ENCODE results near the gene KCND2.

KCND2 gene

GRCh38 chr7:120760851-120761250 lies 487.9 kb downstream of the KCND2 start:
- no peak overlapping the region for H3K4me2 ChIP-seq (ENCODE audit: low read length)
- no peaks in the 10 kb centered on the region for H3K36me3 ChIP-seq (ENCODE audit: control insufficient read depth, low read length)
- no peaks in the 10 kb centered on the region for H3K79me2 ChIP-seq (ENCODE audit: control insufficient read depth, low read length)
- H4K20me1 ChIP-seq (ENCODE audit: control insufficient read depth, insufficient read depth, low read depth, low read length) = no peaks in the 10 kb centered on the region
- no peak overlapping the region for H3K4me3 ChIP-seq (ENCODE audit: low read length)
- H3K27ac ChIP-seq (ENCODE audit: low read depth, low read length) = no peak overlapping the region
- no peaks in the 10 kb centered on the region for H3K9me2 ChIP-seq (replicated peaks; ENCODE audit: control insufficient read depth, low read length)
- TF ChIP-seq EZH2phosphoT487 (IDR thresholded peaks at IDR 0.05; ENCODE audit: borderline replicate concordance, low read length) (no peak), CTCF (IDR thresholded peaks at IDR 0.05; ENCODE audit: low read depth, low read length, poor library complexity, severe bottlenecking) (no peak)
- H3K4me1 ChIP-seq (ENCODE audit: control insufficient read depth, low read length) = no peaks in the 10 kb centered on the region
- H3F3A ChIP-seq (ENCODE audit: control insufficient read depth, insufficient read depth) = no peaks in the 10 kb centered on the region
- 0 out of 2 replicates have a peak, but pooled peaks cover 4% of the 10 kb centered on the region for H3K27me3 ChIP-seq (ENCODE audit: control insufficient read depth, low read length)
- H3K9me3 ChIP-seq (ENCODE audit: control insufficient read depth, insufficient read depth, low read length) = no peaks in the 10 kb centered on the region

GRCh38 chr7:120770206-120770605 lies 497.2 kb downstream of the KCND2 start:
- Histone ChIP-seq H3K9me2 (replicated peaks; ENCODE audit: control insufficient read depth, low read length) (no peaks in the 10 kb centered on the region), H3K36me3 (ENCODE audit: control insufficient read depth, low read length) (no peaks in the 10 kb centered on the region), H4K20me1 (ENCODE audit: control insufficient read depth, insufficient read depth, low read depth, low read length) (no peaks in the 10 kb centered on the region), H3F3A (ENCODE audit: control insufficient read depth, insufficient read depth) (no peaks in the 10 kb centered on the region), H3K4me2 (ENCODE audit: low read length) (no peak overlapping the region), H3K9me3 (ENCODE audit: control insufficient read depth, insufficient read depth, low read length) (no peaks in the 10 kb centered on the region), H3K4me1 (ENCODE audit: control insufficient read depth, low read length) (no peaks in the 10 kb centered on the region), H3K79me2 (ENCODE audit: control insufficient read depth, low read length) (no peaks in the 10 kb centered on the region), H3K4me3 (ENCODE audit: low read length) (no peak overlapping the region), H3K27ac (ENCODE audit: low read depth, low read length) (no peak overlapping the region), H3K27me3 (ENCODE audit: control insufficient read depth, low read length) (0 out of 2 replicates have a peak, but pooled peaks cover 3% of the 10 kb centered on the region)
- TF ChIP-seq CTCF (IDR thresholded peaks at IDR 0.05; ENCODE audit: low read depth, low read length, poor library complexity, severe bottlenecking) (no peak), EZH2phosphoT487 (IDR thresholded peaks at IDR 0.05; ENCODE audit: borderline replicate concordance, low read length) (no peak)

GRCh38 chr7:120774481-120774880 lies 501.5 kb downstream of the KCND2 start:
- no peaks in the 10 kb centered on the region for H3K9me3 ChIP-seq (ENCODE audit: control insufficient read depth, insufficient read depth, low read length)
- TF ChIP-seq CTCF (IDR thresholded peaks at IDR 0.05; ENCODE audit: low read depth, low read length, poor library complexity, severe bottlenecking) (no peak), EZH2phosphoT487 (IDR thresholded peaks at IDR 0.05; ENCODE audit: borderline replicate concordance, low read length) (no peak)

More at GRCh38 chr7:120774481-120774880, 501.5 kb downstream of the KCND2 start:
- Histone ChIP-seq H3K27me3 (ENCODE audit: control insufficient read depth, low read length) (0 out of 2 replicates have a peak, but pooled peaks cover 3% of the 10 kb centered on the region), H3K27ac (ENCODE audit: low read depth, low read length) (no peak overlapping the region), H3K4me3 (ENCODE audit: low read length) (no peak overlapping the region), H4K20me1 (ENCODE audit: control insufficient read depth, insufficient read depth, low read depth, low read length) (no peaks in the 10 kb centered on the region), H3K4me2 (ENCODE audit: low read length) (no peak overlapping the region), H3K79me2 (ENCODE audit: control insufficient read depth, low read length) (no peaks in the 10 kb centered on the region), H3K9me2 (replicated peaks; ENCODE audit: control insufficient read depth, low read length) (no peaks in the 10 kb centered on the region), H3K36me3 (ENCODE audit: control insufficient read depth, low read length) (no peaks in the 10 kb centered on the region), H3F3A (ENCODE audit: control insufficient read depth, insufficient read depth) (no peaks in the 10 kb centered on the region), H3K4me1 (ENCODE audit: control insufficient read depth, low read length) (no peaks in the 10 kb centered on the region)

All from DOHH2 (cell line).